GM23338 (cell line): Measurements from ENCODE around the gene ATG9B. TPM values are rescaled to one million over a fixed set of nuclear protein-coding genes. Genes with fewer than 3 reads are reported as not detected.

Experiments
- ATAC-seq: fragments of 200-7000 bp; cut with Tn5 transposase; 3 replicates; pipeline ENCODE4 v1.9.1; 2020
- DNase-seq: peaks from one replicate; pipeline ENCODE4 v3.0.0-alpha.2; 2015; ENCODE audit warnings: low spot score
- H2AFZ ChIP-seq: fragments of 200-600 bp; sonication (generic); 2 replicates; pipeline ENCODE4 v1.8.0; 2016; ENCODE audit warnings: antibody characterized with exemption, mild to moderate bottlenecking, moderate library complexity
- H3F3A ChIP-seq: fragments of 200-600 bp; sonication (generic); replicated peaks from 2 replicates; pipeline ENCODE4 v1.8.0; 2017; ENCODE audit warnings: antibody characterized with exemption, mixed run types, low read depth
- H3K27ac ChIP-seq: fragments of 200-600 bp; sonication (generic); 2 replicates; pipeline ENCODE4 v1.6.1; 2016; ENCODE audit warnings: low read depth
- H3K27me3 ChIP-seq: fragments of 200-600 bp; sonication (generic); 2 replicates; pipeline ENCODE4 v1.8.0; 2016; ENCODE audit warnings: mild to moderate bottlenecking, mixed run types, moderate library complexity; ENCODE audit not compliant: insufficient read depth
- H3K36me3 ChIP-seq: fragments of 200-600 bp; sonication (generic); 2 replicates; pipeline ENCODE4 v1.8.0; 2016; ENCODE audit warnings: mild to moderate bottlenecking; ENCODE audit not compliant: insufficient read depth
- H3K4me1 ChIP-seq: fragments of 200-600 bp; sonication (generic); 2 replicates; pipeline ENCODE4 v1.8.0; 2016; ENCODE audit warnings: mild to moderate bottlenecking, moderate library complexity; ENCODE audit not compliant: insufficient read depth
- H3K4me2 ChIP-seq: fragments of 200-600 bp; sonication (generic); 2 replicates; pipeline ENCODE4 v1.7.1; 2017; ENCODE audit warnings: mixed run types
- H3K4me3 ChIP-seq: fragments of 200-600 bp; sonication (generic); 2 replicates; pipeline ENCODE4 v1.6.1; 2016; ENCODE audit warnings: mixed run types
- H3K79me2 ChIP-seq: fragments of 200-600 bp; sonication (generic); replicated peaks from 2 replicates; pipeline ENCODE4 v1.8.0; 2017; ENCODE audit warnings: mild to moderate bottlenecking; ENCODE audit not compliant: insufficient read depth
- H3K9me2 ChIP-seq: fragments of 200-600 bp; sonication (generic); 2 replicates; pipeline ENCODE4 v1.8.0; 2017; ENCODE audit not compliant: insufficient read depth
- H4K20me1 ChIP-seq: fragments of 200-600 bp; sonication (generic); replicated peaks from 2 replicates; pipeline ENCODE4 v1.8.0; 2017; ENCODE audit warnings: mild to moderate bottlenecking; ENCODE audit not compliant: insufficient read depth
- H3K27ac Mint-ChIP-seq: 2 replicates; pipeline ENCODE4 v1.8.0; 2020; ENCODE audit warnings: inconsistent platforms, mild to moderate bottlenecking, moderate library complexity, mixed read lengths
- H3K27me3 Mint-ChIP-seq: 3 replicates; pipeline ENCODE4 v1.8.0; 2022; ENCODE audit warnings: low read depth, mild to moderate bottlenecking, moderate library complexity, mixed read lengths, inconsistent platforms; ENCODE audit not compliant: insufficient read depth, poor library complexity
- H3K36me3 Mint-ChIP-seq: 3 replicates; pipeline ENCODE4 v1.8.0; 2021; ENCODE audit warnings: low read depth, mild to moderate bottlenecking, inconsistent platforms, moderate library complexity, mixed read lengths
- H3K4me1 Mint-ChIP-seq: 3 replicates; pipeline ENCODE4 v1.8.0; 2020; ENCODE audit warnings: mild to moderate bottlenecking, inconsistent platforms, mixed read lengths
- H3K4me3 Mint-ChIP-seq: 3 replicates; pipeline ENCODE4 v1.8.0; 2021; ENCODE audit warnings: moderate library complexity, mild to moderate bottlenecking, inconsistent platforms, mixed read lengths
- H3K9me3 Mint-ChIP-seq: 3 replicates; pipeline ENCODE4 v1.8.0; 2020; ENCODE audit warnings: moderate library complexity, mild to moderate bottlenecking, inconsistent platforms, mixed read lengths
- CREB1 ChIP-seq: fragments of 250-450 bp; sonication (Bioruptor Pico); IDR thresholded peaks from 2 replicates; pipeline ENCODE4 v1.5.0; 2020; ENCODE audit warnings: low read depth, mild to moderate bottlenecking, moderate library complexity
- CTCF ChIP-seq, 2 experiments: fragments of 200-600 bp in 1 of 2; sonication (generic) in 1 of 2; conservative IDR thresholded peaks; 2 replicates each; pipeline versions ENCODE4 v1.5.1 to v1.6.1; 2016 to 2017; ENCODE audit warnings: antibody characterized with exemption in 2 of 2, low read depth in 2 of 2, mild to moderate bottlenecking in 2 of 2, moderate library complexity in 1 of 2
- ETS1 ChIP-seq: IDR thresholded peaks from 2 replicates; pipeline ENCODE4 v1.6.1; 2016; ENCODE audit warnings: antibody characterized with exemption
- EZH2 ChIP-seq: fragments of 200-600 bp; sonication (generic); IDR thresholded peaks from one replicate; pipeline ENCODE4 v1.8.0; 2017; ENCODE audit warnings: antibody characterized with exemption, mild to moderate bottlenecking, low read depth; ENCODE audit not compliant: unreplicated experiment
- EZH2phosphoT487 ChIP-seq: fragments of 200-600 bp; sonication (generic); IDR thresholded peaks from one replicate; pipeline ENCODE4 v1.8.1; 2018; ENCODE audit warnings: antibody characterized with exemption; ENCODE audit not compliant: unreplicated experiment
- JUNB ChIP-seq: IDR thresholded peaks from one replicate; pipeline ENCODE4 v1.6.1; 2016; ENCODE audit warnings: antibody characterized with exemption; ENCODE audit not compliant: unreplicated experiment
- NANOG ChIP-seq: IDR thresholded peaks from 2 replicates; pipeline ENCODE4 v1.6.1; 2016; ENCODE audit warnings: antibody characterized with exemption, borderline replicate concordance
- REST ChIP-seq: IDR thresholded peaks from one replicate; pipeline ENCODE4 v1.6.1; 2018; ENCODE audit warnings: antibody characterized with exemption; ENCODE audit not compliant: unreplicated experiment
- STAT1 ChIP-seq: IDR thresholded peaks from one replicate; pipeline ENCODE4 v1.6.1; 2016; ENCODE audit warnings: antibody characterized with exemption; ENCODE audit not compliant: unreplicated experiment
- ZNF114 ChIP-seq: fragments of 250-450 bp; sonication (Bioruptor Pico); IDR thresholded peaks from 2 replicates; pipeline ENCODE4 v1.5.0; 2020; ENCODE audit warnings: mild to moderate bottlenecking, moderate library complexity
- ZNF331 ChIP-seq: fragments of 250-450 bp; sonication (Bioruptor Pico); IDR thresholded peaks from 2 replicates; pipeline ENCODE4 v1.5.0; 2020; ENCODE audit warnings: low read depth, mild to moderate bottlenecking, moderate library complexity
- ZNF462 ChIP-seq: fragments of 250-450 bp; sonication (Bioruptor Pico); IDR thresholded peaks from 2 replicates; pipeline ENCODE4 v1.5.0; 2020; ENCODE audit warnings: mild to moderate bottlenecking, moderate library complexity
- polyA plus RNA-seq: library from polyadenylated mRNA; unstranded; fragments of >200 nt; fragmentation: Nextera tagmentation; extraction: Ambion mirVana; gene quantifications from 2 replicates; pipeline ENCODE4 v1.2.1, GENCODE V29; 2016
- total RNA-seq: library from RNA; depleted of rRNA; stranded (reverse); fragments of >200 nt; shearing (Covaris generic); gene quantifications from 2 replicates; pipeline ENCODE4 v1.2.3, GENCODE V29; 2014

ATG9B gene
- total and polyA plus RNA-seq, 2 experiments from 2014 or later: 1.2 to 3.4 TPM

GRCh38 chr7:151015967-151016366 lies 8.3 kb downstream of the ATG9B start (continued):
- TF ChIP-seq REST (no peak), EZH2phosphoT487 (no peak), CREB1 (no peak), ZNF114 (CRISPR knock-in tag) (no peak)

GRCh38 chr7:151014950-151015349 lies 9.3 kb downstream of the ATG9B start:
- DNase-seq: no peak
- peaks cover 40% of the 10 kb centered on the region for H3K4me1 Mint-ChIP-seq
- no peak for TF ChIP-seq CREB1
- no peak for TF ChIP-seq NANOG
- TF ChIP-seq ETS1: no peak
- no peak for TF ChIP-seq JUNB
- TF ChIP-seq ZNF331 (CRISPR knock-in tag): no peak
- TF ChIP-seq STAT1: no peak
- no peak for TF ChIP-seq EZH2
- TF ChIP-seq ZNF462 (CRISPR knock-in tag): no peak
- TF ChIP-seq CTCF (conservative IDR thresholded peaks at IDR 0.05; ENCODE audit: low read depth in 2 of 2): no peak
- TF ChIP-seq EZH2phosphoT487: no peak

More at GRCh38 chr7:151014950-151015349, 9.3 kb downstream of the ATG9B start:
- Mint-ChIP-seq H3K9me3 (peaks cover 4% of the 10 kb centered on the region; the same call in 2 of the 3 replicates), H3K36me3 (peaks cover 8% of the 10 kb centered on the region), H3K27ac (no peak overlapping the region), H3K4me3 (peak overlapping the region; percentile 24; the same call in 2 of the 3 replicates), H3K27me3 (peaks cover 57% of the 10 kb centered on the region)
- Histone ChIP-seq H3K4me2 (no peak overlapping the region), H2AFZ (no peak overlapping the region), H3K27ac (no peak overlapping the region), H4K20me1 (no peaks in the 10 kb centered on the region), H3K4me1 (peaks cover 22% of the 10 kb centered on the region), H3K27me3 (peaks cover 49% of the 10 kb centered on the region), H3K79me2 (no peaks in the 10 kb centered on the region), H3K4me3 (no peak overlapping the region), H3K9me2 (no peaks in the 10 kb centered on the region), H3F3A (peaks cover 9% of the 10 kb centered on the region; the same call in 1 of the 2 replicates), H3K36me3 (no peaks in the 10 kb centered on the region; the same call in 1 of the 2 replicates)
- ATAC-seq: no peak
